PC-9 (cell line): Measurements from ENCODE around the gene SIPA1. TPM values are rescaled to one million over a fixed set of nuclear protein-coding genes. Genes with fewer than 3 reads are reported as not detected.

ENCODE experiments used
- BruUV-seq: library from RNA; stranded (reverse); fragments of 400-500 nt; replicated peaks from 2 replicates; lab custom pipeline; 2021; lab: Mats Ljungman, UMichigan
- CTCF ChIA-PET: fragments of 300-600 bp; sonication (Branson Sonifier 250); formaldehyde crosslinking; loops from one replicate; lab custom pipeline; 2022; ENCODE audit warnings: antibody characterized with exemption; lab: Charles Lee
- POLR2A ChIA-PET: fragments of 300-600 bp; sonication (Branson Sonifier 250); formaldehyde crosslinking; loops from one replicate; lab custom pipeline; 2022; ENCODE audit warnings: antibody characterized with exemption; ENCODE audit not compliant: unreplicated experiment; lab: Charles Lee
- DNase-seq, 2 experiments: peaks; one replicate each; pipeline versions ENCODE4 v3.0.0 to v3.0.0-alpha.2; 2015 to 2022; ENCODE audit warnings: mixed read lengths in 1 of 2
- H2AFZ ChIP-seq: fragments of 200-600 bp; sonication (generic); 2 replicates; pipeline ENCODE4 v1.8.1; 2017; ENCODE audit warnings: antibody characterized with exemption
- H3F3A ChIP-seq: fragments of 200-600 bp; sonication (generic); 2 replicates; pipeline ENCODE4 v1.8.1; 2017; ENCODE audit warnings: antibody characterized with exemption, mild to moderate bottlenecking, low read depth; ENCODE audit not compliant: insufficient read depth
- H3K27ac ChIP-seq: fragments of 200-600 bp; sonication (generic); 2 replicates; pipeline ENCODE4 v1.6.1; 2016; ENCODE audit warnings: mixed run types
- H3K27me3 ChIP-seq: fragments of 200-600 bp; sonication (generic); 2 replicates; pipeline ENCODE4 v1.6.1; 2016; ENCODE audit warnings: low read depth, mixed run types; ENCODE audit not compliant: insufficient read depth
- H3K36me3 ChIP-seq: fragments of 200-600 bp; sonication (generic); 2 replicates; pipeline ENCODE4 v1.6.1; 2016; ENCODE audit warnings: low read depth, mixed run types
- H3K4me1 ChIP-seq: fragments of 200-600 bp; sonication (generic); replicated peaks from 2 replicates; pipeline ENCODE4 v1.6.1; 2016; ENCODE audit warnings: mixed run types; ENCODE audit not compliant: insufficient read depth
- H3K4me2 ChIP-seq: fragments of 200-600 bp; sonication (generic); 2 replicates; pipeline ENCODE4 v1.6.1; 2017; ENCODE audit warnings: mixed run types
- H3K4me3 ChIP-seq: fragments of 200-600 bp; sonication (generic); 2 replicates; pipeline ENCODE4 v1.6.1; 2016; ENCODE audit warnings: mixed run types
- H3K79me2 ChIP-seq: fragments of 200-600 bp; sonication (generic); 2 replicates; pipeline ENCODE4 v1.6.1; 2017; ENCODE audit warnings: low read depth, mixed run types
- H3K9me2 ChIP-seq: fragments of 200-600 bp; sonication (generic); 2 replicates; pipeline ENCODE4 v1.8.1; 2017; ENCODE audit warnings: mild to moderate bottlenecking; ENCODE audit not compliant: insufficient read depth
- H3K9me3 ChIP-seq: fragments of 200-600 bp; sonication (generic); 2 replicates; pipeline ENCODE4 v1.8.1; 2016; ENCODE audit warnings: low read depth; ENCODE audit not compliant: insufficient read depth
- H4K20me1 ChIP-seq: fragments of 200-600 bp; sonication (generic); 2 replicates; pipeline ENCODE4 v1.8.1; 2017; ENCODE audit not compliant: insufficient read depth
- CTCF ChIP-seq: fragments of 200-600 bp; sonication (generic); conservative IDR thresholded peaks from 2 replicates; pipeline ENCODE4 v1.6.1; 2017; ENCODE audit warnings: mixed run types, antibody characterized with exemption, mild to moderate bottlenecking, moderate library complexity
- EZH2 ChIP-seq: fragments of 200-600 bp; sonication (generic); IDR thresholded peaks from 2 replicates; pipeline ENCODE4 v1.8.0; 2017; ENCODE audit warnings: antibody characterized with exemption, low read depth
- intact Hi-C: fragments of 100-400 bp; cut with micrococcal nuclease; formaldehyde crosslinking; loops from one replicate; pipeline ENCODE4 v1.10.0; 2022; ENCODE audit not compliant: unreplicated experiment
- total RNA-seq: library from RNA; stranded (reverse); gene quantifications from 2 replicates; pipeline ENCODE4 v1.2.3, GENCODE V29; 2021

Gene SIPA1
- total RNA-seq, 1 experiment from 2014 or later, result 65.6 TPM

- Histone ChIP-seq H3K27ac (peak overlapping the region; percentile 40; the same call in 1 of the 2 replicates), H3F3A (peaks cover 14% of the 10 kb centered on the region), H3K27me3 (no peaks in the 10 kb centered on the region), H3K36me3 (peaks cover 36% of the 10 kb centered on the region), H3K9me3 (no peaks in the 10 kb centered on the region), H2AFZ (peak overlapping the region; percentile 70; the same call in 1 of the 2 replicates), H3K9me2 (no peaks in the 10 kb centered on the region), H3K4me3 (peak overlapping the region; percentile 99), H3K4me1 (peaks cover 20% of the 10 kb centered on the region), H3K4me2 (peak overlapping the region; percentile 97), H4K20me1 (peaks cover 6% of the 10 kb centered on the region), H3K79me2 (peaks cover 24% of the 10 kb centered on the region)
- ChIA-PET CTCF (no interaction called here), POLR2A (interaction anchor here (0.6 to 1.0 kb wide), 5 partner anchors 50 to 226 kb away, joined by 4 to 19 read pairs (median 5); partner anchors contain the start of gene FIBP)
- TF ChIP-seq EZH2, result no peak
- no peak for TF ChIP-seq CTCF
- intact Hi-C loops, result no loop called here
- TSS peak; percentile 64 for BruUV-seq
- no peak for DNase-seq
These were observed 24.4 kb downstream of the SIPA1 start for GRCh38 chr11:65662247-65662798.

GRCh38 chr11:65662799-65663638, 25.1 kb downstream of the SIPA1 start, which contains the start of gene RELA:
Gene RELA, minus strand, starts transcription at chr11:65662916. Its CDS starts 84 bp downstream, at chr11:65662832.
- Histone ChIP-seq H3K27ac (peak within 1 kb of the TSS; percentile 80), H3F3A (peaks cover 14% of the 10 kb centered on the region), H3K36me3 (peaks cover 29% of the 10 kb centered on the region), H3K79me2 (peaks cover 24% of the 10 kb centered on the region), H3K27me3 (no peaks in the 10 kb centered on the region), H4K20me1 (peaks cover 6% of the 10 kb centered on the region), H3K4me3 (peak within 1 kb of the TSS; percentile 99), H3K9me2 (no peaks in the 10 kb centered on the region), H3K4me2 (peak within 1 kb of the TSS; percentile 97), H3K4me1 (peaks cover 20% of the 10 kb centered on the region), H3K9me3 (no peaks in the 10 kb centered on the region), H2AFZ (peak within 1 kb of the TSS; percentile 87)
- intact Hi-C loops, result loop anchor here (1.0 kb wide), 3 partner anchors 25 to 195 kb away; partner anchors contain the start of genes CFL1, PCNX3 and SIPA1
- CTCF ChIA-PET, result interaction anchor here (0.5 to 0.9 kb wide), 3 partner anchors 43 to 225 kb away, joined by 3 to 9 read pairs (median 8); partner anchors contain the start of gene FIBP
- DNase-seq, result peak; percentile 76 to 98
- no peak for TF ChIP-seq EZH2
- BruUV-seq, result TSS peak; percentile 89
- POLR2A ChIA-PET, result interaction anchor here (0.5 to 1.0 kb wide), 9 partner anchors 16 to 228 kb away, joined by 4 to 19 read pairs (median 5); partner anchors contain the start of genes CCDC85B and FIBP

- peak overlapping the region; percentile 87 for H2AFZ ChIP-seq
- peaks cover 22% of the 10 kb centered on the region for H3K36me3 ChIP-seq
- BruUV-seq, result no TSS peak
- H3K9me3 ChIP-seq, result no peaks in the 10 kb centered on the region
- POLR2A ChIA-PET, result interaction anchor here (0.5 to 1.0 kb wide), 4 partner anchors 15 to 227 kb away, joined by 4 to 13 read pairs (median 7); partner anchors contain the start of gene CCDC85B
- no peak for TF ChIP-seq CTCF
- TF ChIP-seq EZH2, result no peak
- peaks cover 6% of the 10 kb centered on the region for H4K20me1 ChIP-seq
- intact Hi-C loops, result loop anchor here (1.0 kb wide), 3 partner anchors 25 to 195 kb away; partner anchors contain the start of genes CFL1, PCNX3 and SIPA1
- H3K4me1 ChIP-seq, result peaks cover 20% of the 10 kb centered on the region
- H3K79me2 ChIP-seq, result peaks cover 24% of the 10 kb centered on the region
- peak overlapping the region; percentile 80 for H3K27ac ChIP-seq
- H3K9me2 ChIP-seq, result no peaks in the 10 kb centered on the region
- peak overlapping the region; percentile 96 for H3K4me2 ChIP-seq
- no peaks in the 10 kb centered on the region for H3K27me3 ChIP-seq
- H3K4me3 ChIP-seq, result peak overlapping the region; percentile 99
- H3F3A ChIP-seq, result peaks cover 14% of the 10 kb centered on the region
- CTCF ChIA-PET, result interaction anchor here (0.5 to 0.9 kb wide), 3 partner anchors 42 to 225 kb away, joined by 3 to 9 read pairs (median 8); partner anchors contain the start of gene FIBP
- peak in 1 of 2 experiments; percentile 46 for DNase-seq
These were observed 25.8 kb downstream of the SIPA1 start for GRCh38 chr11:65663639-65664200.
